GM19328 (cell line): ENCODE measurements around the gene CXCR5.

Experiments used
- ATAC-seq: cut with Tn5 transposase; IDR thresholded peaks from one replicate; pipeline ENCODE4 v1.9.1; 2021; ENCODE audit warnings: mild to moderate bottlenecking, moderate library complexity; ENCODE audit not compliant: unreplicated experiment

The CXCR5 gene

GRCh38 chr11:118897721-118898310, 14.1 kb downstream of the CXCR5 start:
- ATAC-seq: no peak

- no peak for ATAC-seq
Observed at GRCh38 chr11:118898400-118899295, 15.0 kb downstream of the CXCR5 start.

DNA sequence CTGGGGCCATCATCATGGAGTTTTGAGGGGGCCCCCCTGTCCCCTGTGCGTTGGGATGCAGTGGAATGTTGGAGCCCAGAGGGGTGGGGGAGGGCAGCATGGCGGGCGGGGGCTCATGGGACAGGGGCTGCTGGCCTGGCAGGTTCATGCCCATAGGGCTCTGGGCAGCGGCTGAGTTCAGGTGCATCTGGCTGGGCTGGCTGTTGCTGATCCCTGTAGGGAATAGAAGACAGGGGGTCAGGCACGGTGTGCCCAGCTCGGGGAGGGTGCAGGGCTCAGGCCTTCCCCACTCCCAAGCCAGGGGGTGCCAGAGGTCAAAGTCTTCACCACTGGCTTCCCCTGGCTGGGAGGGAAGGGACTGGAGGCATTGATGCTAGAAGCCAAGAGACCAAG, 15.6 kb downstream of the CXCR5 start:
- ATAC-seq: no peak

- ATAC-seq: no peak
Observed at GRCh38 chr11:118899706-118900360, 16.1 kb downstream of the CXCR5 start.

- no peak for ATAC-seq
Observed at GRCh38 chr11:118900535-118901384, 17.1 kb downstream of the CXCR5 start.

DNA sequence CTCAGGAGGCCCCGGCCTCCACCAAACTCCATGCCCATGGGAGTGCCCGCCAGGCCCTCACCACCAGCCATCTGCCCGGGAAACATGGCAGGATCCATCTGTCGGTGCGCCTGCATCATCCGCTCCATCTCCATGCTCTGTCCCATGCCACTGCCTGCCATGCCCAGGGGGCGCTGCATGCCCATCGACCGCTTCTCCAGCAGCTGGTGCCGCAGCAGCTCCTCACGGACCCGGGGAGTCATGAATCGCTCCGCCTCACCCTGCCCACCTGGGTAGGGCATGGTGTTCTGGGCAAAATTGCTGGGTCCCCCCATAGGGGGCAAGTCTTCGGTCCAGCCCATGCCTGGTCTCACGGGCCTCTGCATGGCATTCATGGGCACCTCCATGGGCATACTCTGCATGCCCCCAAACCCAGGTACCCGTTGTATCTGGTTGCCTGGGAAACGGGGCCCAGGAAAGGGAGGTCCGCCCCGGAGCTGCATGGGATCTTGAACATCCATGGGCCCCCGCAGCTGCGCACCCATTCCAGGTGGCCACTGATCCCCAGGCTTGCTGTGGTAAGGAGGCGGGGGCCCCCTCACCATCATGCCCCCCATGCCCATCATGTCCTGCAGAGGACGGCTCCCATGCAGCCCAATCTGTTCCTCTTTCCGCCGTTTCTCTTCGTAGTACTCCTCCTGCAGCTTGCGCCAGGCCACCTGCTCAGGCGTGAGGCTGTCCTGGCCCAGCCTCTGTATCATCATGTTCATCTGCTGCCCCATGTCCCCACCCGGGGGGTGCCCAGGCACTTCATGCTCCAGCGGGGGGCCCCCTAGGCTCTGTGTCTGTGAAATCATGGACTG, 18.0 kb downstream of the CXCR5 start:
- ATAC-seq: no peak

DNA sequence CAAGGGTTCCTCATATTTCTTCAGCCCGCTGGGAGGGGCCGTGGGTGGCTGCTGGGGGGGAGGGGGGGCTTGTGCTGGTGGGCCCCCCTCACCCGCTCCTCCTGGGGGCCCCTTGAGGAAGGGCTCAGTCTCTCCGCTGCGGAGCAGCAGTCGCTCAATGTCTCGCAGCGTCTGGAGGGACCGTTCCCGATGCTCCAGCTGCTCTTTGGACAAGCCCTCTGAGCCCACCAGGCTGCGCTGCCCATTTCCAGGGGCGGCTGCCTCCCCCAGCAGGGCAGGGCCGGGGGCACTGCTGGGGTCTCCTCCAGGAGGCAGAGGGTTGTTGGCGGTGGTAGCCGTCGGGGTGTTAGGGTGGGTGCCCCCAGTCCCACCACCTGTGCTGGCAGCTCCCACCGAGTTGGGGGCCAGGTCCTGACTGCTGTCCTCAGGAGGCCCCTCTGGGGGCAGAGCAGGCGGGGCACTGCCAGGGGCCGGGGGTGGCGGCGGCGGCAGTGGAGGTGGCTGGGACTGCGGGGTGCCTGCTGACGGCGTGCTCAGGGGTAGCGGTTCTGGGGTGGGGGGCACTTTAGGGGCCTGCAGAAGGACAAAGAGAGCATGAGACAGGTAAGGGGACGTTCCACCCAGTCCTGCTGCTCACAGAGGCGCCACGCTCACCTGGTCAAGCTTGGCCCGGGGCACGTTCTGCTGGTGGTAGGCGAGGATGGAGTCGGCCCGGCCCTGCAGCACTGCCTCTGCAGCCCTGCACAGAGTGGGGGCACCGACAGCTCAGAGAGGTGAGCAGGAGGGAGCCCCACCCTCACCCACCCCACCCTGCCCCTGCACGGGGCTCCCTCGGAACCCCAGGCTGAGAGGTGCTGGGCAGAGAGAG, 18.9 kb downstream of the CXCR5 start:
- ATAC-seq: no peak

DNA sequence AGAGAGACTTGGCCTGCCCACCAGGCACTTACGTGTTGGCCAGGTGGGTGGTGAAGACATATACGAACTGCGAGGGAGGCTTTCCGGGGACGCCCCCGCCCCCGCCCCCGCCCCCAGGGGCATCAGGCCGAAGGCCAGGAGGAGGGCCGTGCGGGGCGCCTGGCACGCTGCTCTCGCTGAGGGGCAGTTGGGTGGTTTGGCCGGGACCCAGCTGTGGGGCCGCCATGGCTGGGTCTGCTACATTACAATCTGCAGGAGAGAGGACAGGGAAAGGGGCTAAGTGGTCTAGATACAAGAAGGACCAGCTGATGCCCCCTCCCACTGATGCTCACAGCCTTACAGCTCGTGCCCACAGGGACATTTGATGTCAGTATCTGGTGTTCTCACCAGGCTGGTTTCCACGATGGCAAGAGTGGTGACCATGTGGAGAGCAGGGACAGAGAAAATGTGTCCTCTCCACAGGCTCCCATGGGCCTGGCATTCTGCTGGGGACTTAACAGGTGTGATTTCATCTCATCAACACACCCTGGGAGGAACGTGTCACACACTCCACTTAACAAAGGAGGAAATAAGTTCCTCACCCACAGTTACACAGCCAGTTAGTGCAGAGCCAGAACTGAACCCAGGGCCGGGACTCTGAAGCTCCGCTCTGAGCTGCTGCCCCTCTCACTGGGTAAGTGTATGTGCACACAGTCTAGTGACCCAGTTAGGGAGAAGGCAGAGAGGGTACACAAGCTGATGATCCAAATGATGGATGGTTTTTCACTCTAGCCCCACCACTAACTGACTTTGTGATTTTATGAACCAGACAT, 19.7 kb downstream of the CXCR5 start:
- no peak for ATAC-seq

DNA sequence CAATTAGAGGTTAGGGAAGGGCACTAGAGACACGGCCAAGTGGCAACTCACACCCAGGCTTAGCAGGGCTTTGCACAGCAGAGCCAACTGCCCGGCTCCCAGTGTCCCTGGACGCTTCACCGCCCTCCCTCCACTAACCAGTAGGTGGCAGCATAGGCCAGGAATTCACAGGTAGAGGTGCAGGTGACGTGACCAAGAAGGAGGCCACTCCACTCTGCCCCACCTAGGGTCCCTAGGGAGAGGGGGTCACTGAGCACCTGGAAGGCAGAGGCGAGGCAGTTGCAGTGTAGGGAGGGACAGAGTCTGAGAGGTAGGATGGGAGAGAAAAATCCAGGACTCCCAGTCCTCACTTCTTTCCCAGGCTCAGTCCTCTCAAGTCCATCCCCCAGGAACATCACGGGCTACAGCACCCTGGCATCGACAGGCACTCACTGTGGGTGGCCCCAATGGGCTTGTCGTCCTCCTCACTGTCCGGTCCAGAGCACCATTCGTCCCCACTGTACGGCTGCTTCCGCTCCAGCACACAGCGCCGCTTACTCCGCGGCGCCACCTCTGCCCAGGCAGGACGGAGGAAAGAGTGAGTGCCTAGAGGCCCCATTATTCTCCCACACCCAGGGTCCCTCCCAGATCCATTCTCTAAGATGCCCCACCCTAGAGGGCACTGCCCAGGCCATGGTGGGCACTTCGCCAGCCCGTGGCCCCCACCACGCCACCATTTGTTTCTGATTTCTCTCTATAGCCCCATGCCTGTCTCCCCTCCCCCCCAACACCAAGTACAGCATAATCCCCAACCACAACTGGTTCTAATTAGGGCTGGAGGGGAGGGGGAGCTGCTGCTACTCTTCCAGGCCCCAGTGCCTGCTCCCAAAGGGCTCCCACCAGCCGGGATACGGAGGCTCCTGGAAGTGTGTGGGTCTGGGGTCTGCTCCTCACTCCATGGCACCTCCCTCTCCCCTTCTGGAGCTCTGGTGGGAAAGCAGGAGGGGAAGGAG, 23.7 kb downstream of the CXCR5 start:
- ATAC-seq: no peak

DNA sequence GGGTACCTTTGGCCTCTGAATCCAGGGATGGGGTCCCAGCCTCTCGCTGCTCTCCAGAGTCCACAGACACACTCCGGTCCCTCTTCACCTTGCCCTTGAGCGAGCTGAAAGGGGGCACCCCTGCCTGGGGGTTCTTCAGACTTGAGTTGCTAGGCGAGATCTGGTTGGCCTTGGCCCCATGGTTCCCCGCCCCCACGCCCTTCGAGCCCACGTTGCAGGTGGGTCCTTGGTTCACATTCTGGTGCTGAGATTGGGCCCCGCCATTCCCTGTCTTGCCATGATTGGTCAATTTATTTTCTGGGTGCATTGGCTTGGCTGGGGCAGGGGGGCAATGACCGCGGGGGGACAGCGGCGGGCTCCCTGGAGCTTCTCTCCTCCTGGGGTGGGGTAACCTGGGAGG, 24.6 kb downstream of the CXCR5 start:
- ATAC-seq: no peak

DNA sequence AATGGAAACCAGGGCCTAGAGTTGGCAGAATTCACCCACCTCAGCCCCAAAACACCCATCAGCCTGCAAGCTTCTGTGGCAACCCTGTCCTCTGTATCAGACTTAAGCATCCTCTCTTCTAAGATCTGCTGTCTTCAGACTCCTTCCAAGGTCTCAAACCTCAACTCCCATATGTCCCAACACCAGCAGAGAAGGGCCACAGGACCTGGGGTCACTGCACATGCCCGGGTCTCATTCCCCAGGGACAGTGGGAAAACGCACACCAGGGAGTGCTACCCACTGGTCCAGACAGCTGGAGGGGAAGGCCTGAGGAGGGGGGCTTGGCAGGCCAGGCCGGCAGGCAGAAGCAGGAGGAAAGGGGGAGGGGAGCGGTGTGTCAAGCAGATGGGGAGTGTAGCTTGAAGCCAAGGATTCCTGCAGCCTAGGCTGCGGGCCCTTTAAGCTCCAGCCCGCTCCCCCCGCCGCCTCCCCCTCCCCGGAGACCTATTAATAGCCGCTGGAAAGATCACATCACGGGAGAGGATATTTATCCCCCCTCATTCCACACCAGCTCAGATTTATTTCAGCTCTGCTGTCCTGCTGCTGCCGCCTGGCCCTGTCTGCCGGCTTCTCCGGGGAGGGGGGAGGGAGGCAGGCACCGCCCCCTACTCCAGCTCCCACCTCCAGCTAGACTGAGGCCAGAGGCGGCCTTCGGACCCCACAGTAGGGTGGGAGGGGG, 25.4 kb downstream of the CXCR5 start:
- ATAC-seq: no peak

DNA sequence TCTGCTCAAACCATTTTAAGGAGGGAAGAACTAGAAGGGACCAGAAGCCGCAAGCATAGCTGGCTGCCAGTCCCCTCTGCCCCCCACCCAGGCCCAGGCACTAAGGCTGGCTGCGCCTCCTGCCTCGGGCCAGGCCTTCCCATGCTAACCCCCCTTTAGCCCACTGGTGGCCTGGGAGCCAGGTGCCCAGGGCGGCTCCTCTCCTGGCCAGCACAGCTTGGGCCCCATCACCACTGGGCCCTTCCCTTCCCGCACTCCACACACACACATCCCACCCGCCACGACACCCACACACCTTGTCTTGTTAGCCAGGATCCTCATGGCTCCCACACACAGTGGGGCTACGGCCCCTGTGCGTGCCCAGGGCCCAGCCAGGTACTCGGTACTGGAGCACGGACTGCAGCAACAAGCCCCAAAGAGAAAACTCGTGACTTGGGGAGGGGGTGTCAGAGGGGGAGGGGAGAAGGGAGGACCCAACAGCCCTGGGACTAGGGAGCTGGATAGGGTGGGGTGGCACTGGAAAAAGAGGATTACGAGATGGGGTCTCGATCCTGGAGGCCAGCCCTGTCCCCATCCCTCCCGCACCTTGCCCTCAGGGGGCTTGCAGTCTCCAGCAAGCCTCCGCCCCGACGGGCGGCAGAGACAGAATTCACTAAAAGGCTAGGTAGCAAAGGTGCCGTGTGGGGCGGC, 26.1 kb downstream of the CXCR5 start:
- no peak for ATAC-seq

DNA sequence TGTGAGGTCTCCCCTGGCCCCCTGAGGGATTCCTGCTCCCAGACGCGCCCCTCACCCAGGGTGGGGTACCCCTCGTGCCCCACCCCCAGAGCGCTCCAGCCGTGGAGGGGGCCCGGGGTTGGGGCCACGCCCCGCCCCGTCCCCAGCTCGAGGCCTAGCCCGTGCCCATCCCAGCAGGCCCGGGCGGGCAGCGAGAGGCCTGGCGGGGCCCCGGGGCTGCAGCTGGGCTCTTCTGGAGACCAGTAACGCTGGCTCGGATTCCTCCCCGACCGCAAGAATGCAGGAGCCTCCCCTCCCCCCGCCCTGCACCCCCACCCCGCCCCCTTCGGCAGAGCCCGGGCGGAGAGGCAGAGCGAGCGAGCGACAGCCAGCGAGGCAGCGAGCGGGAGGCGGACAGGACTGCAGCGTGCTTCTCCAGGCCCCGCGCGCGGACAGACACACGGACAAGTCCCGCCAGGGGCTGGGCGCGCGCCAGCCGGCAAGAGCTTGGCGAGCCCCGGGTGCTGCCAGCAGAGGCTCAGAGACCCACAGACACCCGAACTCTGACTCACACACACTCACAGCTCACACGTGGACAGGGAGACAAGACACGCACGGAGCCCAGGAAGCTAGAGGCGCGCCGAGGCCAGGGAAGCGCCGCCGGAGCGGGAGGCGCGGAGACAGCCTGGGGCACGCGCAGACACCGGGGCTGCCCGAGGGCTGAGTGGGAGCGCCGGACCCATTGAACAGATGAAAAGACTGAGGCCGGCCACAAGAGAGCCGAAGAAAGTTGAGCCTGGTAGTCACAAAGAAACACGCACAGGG, 26.8 kb downstream of the CXCR5 start:
- no peak for ATAC-seq

GRCh38 chr11:118911113-118911879, 27.6 kb downstream of the CXCR5 start:
- no peak for ATAC-seq
